ENCODE measurements around the gene ACACA. TPM values are rescaled to one million over a fixed set of nuclear protein-coding genes. Genes with fewer than 3 reads are reported as not detected.
A peak's percentile ranks its signal among the peaks of the same experiment; 100 is the strongest.

ACACA gene
- total RNA-seq, 3 donors from 2014 or later (not counting 1 experiment from before 2014, with no cell fraction given), result 22.9 to 23.9 (median 23.6) TPM

- 85% methylated on average over 2 of the region's 3 CpGs for WGBS (ENCODE audit: insufficient coverage)
- H3K4me1 ChIP-seq (ENCODE audit: control insufficient read depth, insufficient read depth, low read length), result peaks cover 16% of the 10 kb centered on the region
- TF ChIP-seq CTCF (IDR thresholded peaks at IDR 0.05), result no peak
- ATAC-seq (no peak), DNase-seq (no peak)
- intact Hi-C loops (cut with micrococcal nuclease), result no loop called here
- no peaks in the 10 kb centered on the region for H3K27me3 ChIP-seq (ENCODE audit: control insufficient read depth, insufficient read depth, low read length)
- Mint-ChIP-seq H3K9me3 (no peaks in the 10 kb centered on the region), H3K36me3 (no peaks in the 10 kb centered on the region), H3K4me1 (peaks cover 19% of the 10 kb centered on the region in 2 donors), H3K4me3 (no peak overlapping the region), H3K27me3 (ENCODE audit: low read depth in 2 of 2) (no peaks in the 10 kb centered on the region), H3K27ac (peak overlapping the region in 1 of 2 donors; percentile 85)
- H3K36me3 ChIP-seq (ENCODE audit: control insufficient read depth, insufficient read depth, low read length), result no peaks in the 10 kb centered on the region
- H3K9me3 ChIP-seq (ENCODE audit: control insufficient read depth, insufficient read depth, low read length), result no peaks in the 10 kb centered on the region
- H3K4me3 ChIP-seq (ENCODE audit: low read length), result no peak overlapping the region
- H3K27ac ChIP-seq (ENCODE audit: low read length), result no peak overlapping the region
Measured at GRCh38 chr17:37360632-37361031, 46.0 kb downstream of the ACACA start.

- no peaks in the 10 kb centered on the region for H3K9me3 ChIP-seq (ENCODE audit: control insufficient read depth, insufficient read depth, low read length)
- peak overlapping the region; percentile 77 for H3K4me3 Mint-ChIP-seq
- H3K27me3 Mint-ChIP-seq (ENCODE audit: low read depth in 2 of 2), result no peaks in the 10 kb centered on the region
- no peaks in the 10 kb centered on the region for H3K36me3 ChIP-seq (ENCODE audit: control insufficient read depth, insufficient read depth, low read length)
- peak overlapping the region; percentile 77 for H3K27ac ChIP-seq (ENCODE audit: low read length)
- no peaks in the 10 kb centered on the region for H3K27me3 ChIP-seq (ENCODE audit: control insufficient read depth, insufficient read depth, low read length)
- peak overlapping the region; percentile 59 for H3K4me3 ChIP-seq (ENCODE audit: low read length)
- peaks cover 16% of the 10 kb centered on the region for H3K4me1 ChIP-seq (ENCODE audit: control insufficient read depth, insufficient read depth, low read length)
- peak overlapping the region; percentile 68 to 85 for H3K27ac Mint-ChIP-seq
- TF ChIP-seq CTCF (IDR thresholded peaks at IDR 0.05), result no peak
- no peaks in the 10 kb centered on the region for H3K36me3 Mint-ChIP-seq
- peaks cover 19% of the 10 kb centered on the region in 2 donors for H3K4me1 Mint-ChIP-seq
- no peaks in the 10 kb centered on the region for H3K9me3 Mint-ChIP-seq
- DNase-seq (no peak), ATAC-seq (no peak)
- intact Hi-C loops (cut with micrococcal nuclease), result loop anchor here (1.0 kb wide), 2 partner anchors 48 to 250 kb away; partner anchors contain the start of gene SYNRG
- 26% methylated on average over 18 of the region's 18 CpGs for WGBS (ENCODE audit: insufficient coverage)
Measured at GRCh38 chr17:37359682-37360188, 46.9 kb downstream of the ACACA start.

GRCh38 chr17:37358830-37359681 lies 47.6 kb downstream of the ACACA start:
- Histone ChIP-seq H3K36me3 (ENCODE audit: control insufficient read depth, insufficient read depth, low read length) (no peaks in the 10 kb centered on the region), H3K4me1 (ENCODE audit: control insufficient read depth, insufficient read depth, low read length) (peaks cover 16% of the 10 kb centered on the region), H3K27ac (ENCODE audit: low read length) (peak overlapping the region; percentile 77), H3K4me3 (ENCODE audit: low read length) (peak overlapping the region; percentile 72), H3K27me3 (ENCODE audit: control insufficient read depth, insufficient read depth, low read length) (no peaks in the 10 kb centered on the region), H3K9me3 (ENCODE audit: control insufficient read depth, insufficient read depth, low read length) (no peaks in the 10 kb centered on the region)
- Mint-ChIP-seq H3K4me1 (peaks cover 19% of the 10 kb centered on the region in 2 donors), H3K9me3 (no peaks in the 10 kb centered on the region), H3K36me3 (no peaks in the 10 kb centered on the region), H3K27ac (peak overlapping the region; percentile 81 to 85), H3K27me3 (ENCODE audit: low read depth in 2 of 2) (no peaks in the 10 kb centered on the region), H3K4me3 (peak overlapping the region; percentile 83)
- under 1% methylated on average over 88 of the region's 88 CpGs for WGBS (ENCODE audit: insufficient coverage)
- intact Hi-C loops (cut with micrococcal nuclease), result loop anchor here (1.0 kb wide), 2 partner anchors 48 to 250 kb away; partner anchors contain the start of gene SYNRG
- ATAC-seq (peak; percentile 92 to 98 (median 92)), DNase-seq (peak; percentile 94 to 95)
- peak; percentile 39 for TF ChIP-seq CTCF (IDR thresholded peaks at IDR 0.05)
